ENCODE results near the gene OSMR.

Gene OSMR

GRCh38 chr5:38845526-38846378 lies at the start of gene OSMR:
OSMR (plus strand) TSS chr5:38846012; CDS start chr5:38869045, 23,033 bp downstream.
- FAIRE-seq: no peak

- no peak for FAIRE-seq
Measured at GRCh38 chr5:38796742-38797108, 49.1 kb upstream of the OSMR start.

GRCh38 chr5:38797838-38798237 lies 48.0 kb upstream of the OSMR start:
- no peak for FAIRE-seq

- FAIRE-seq: no peak
Measured at GRCh38 chr5:38799556-38800377, 46.0 kb upstream of the OSMR start.

GRCh38 chr5:38800515-38800914 lies 45.3 kb upstream of the OSMR start:
- no peak for FAIRE-seq

GRCh38 chr5:38802125-38802524 lies 43.7 kb upstream of the OSMR start:
- no peak for FAIRE-seq

GRCh38 chr5:38803246-38803645 lies 42.6 kb upstream of the OSMR start:
- no peak for FAIRE-seq

- no peak for FAIRE-seq
Measured at GRCh38 chr5:38806775-38807258, 39.0 kb upstream of the OSMR start.

GRCh38 chr5:38807570-38808483 lies 38.0 kb upstream of the OSMR start:
- FAIRE-seq: no peak

GRCh38 chr5:38808666-38809343 lies 37.0 kb upstream of the OSMR start:
- FAIRE-seq: no peak

- FAIRE-seq: no peak
Measured at GRCh38 chr5:38809388-38810359, 36.1 kb upstream of the OSMR start.

GRCh38 chr5:38814879-38815278 lies 30.9 kb upstream of the OSMR start:
- FAIRE-seq: no peak

GRCh38 chr5:38816083-38817030 lies 29.5 kb upstream of the OSMR start:
- FAIRE-seq: no peak

- no peak for FAIRE-seq
Measured at GRCh38 chr5:38821679-38822078, 24.1 kb upstream of the OSMR start.

GRCh38 chr5:38823503-38823902 lies 22.3 kb upstream of the OSMR start:
- FAIRE-seq: no peak

GRCh38 chr5:38824821-38825220 lies 21.0 kb upstream of the OSMR start:
- no peak for FAIRE-seq

- FAIRE-seq: no peak
Measured at GRCh38 chr5:38825494-38825893, 20.3 kb upstream of the OSMR start.

- no peak for FAIRE-seq
Measured at GRCh38 chr5:38827525-38827924, 18.3 kb upstream of the OSMR start.

- FAIRE-seq: no peak
Measured at GRCh38 chr5:38830521-38831051, 15.2 kb upstream of the OSMR start.

All from A204.1 (cell line).